Activated CD8-positive, alpha-beta T cell treated with anti-CD3 and anti-CD28 coated beads, Interleukin-2, amount 10 ng/mL, durations not matched to agents 7 days and 5 days (primary cell): ENCODE measurements around the gene TMEM8B. TPM values are rescaled to one million over a fixed set of nuclear protein-coding genes. Genes with fewer than 3 reads are reported as not detected.
"Not testable (repeated sequence)": the region's sequence is repeated elsewhere in the genome, so short reads cannot be mapped to it uniquely, and the experiment has no call there.

ENCODE experiments used
- ATAC-seq: fragments of 150-1000 bp; cut with Tn5 transposase; one replicate; pipeline ENCODE4 v1.10.0; 2021; ENCODE audit warnings: moderate library complexity
- CTCF ChIA-PET: fragments of 350-600 bp; sonication (Branson Sonifier 250); formaldehyde crosslinking; loops from one replicate; lab custom pipeline; 2021; ENCODE audit warnings: antibody characterized with exemption; lab: Charles Lee
- POLR2A ChIA-PET: fragments of 350-600 bp; sonication (Branson Sonifier 250); formaldehyde crosslinking; loops from one replicate; lab custom pipeline; 2021; ENCODE audit warnings: antibody characterized with exemption; lab: Charles Lee
- DNase-seq: peaks from one replicate; pipeline ENCODE4 v3.0.0-alpha.2; 2020
- H3K27ac Mint-ChIP-seq: one replicate; pipeline ENCODE4 v1.8.0; 2021; ENCODE audit warnings: mild to moderate bottlenecking, mixed read lengths
- H3K27me3 Mint-ChIP-seq: one replicate; pipeline ENCODE4 v1.8.0; 2021; ENCODE audit warnings: low read depth, mixed read lengths
- H3K36me3 Mint-ChIP-seq: one replicate; pipeline ENCODE4 v1.8.0; 2021; ENCODE audit warnings: low read depth, mixed read lengths
- H3K4me1 Mint-ChIP-seq: one replicate; pipeline ENCODE4 v1.8.0; 2021; ENCODE audit warnings: low read depth, mixed read lengths
- H3K4me3 Mint-ChIP-seq: one replicate; pipeline ENCODE4 v1.8.0; 2021; ENCODE audit warnings: mild to moderate bottlenecking, mixed read lengths
- H3K9me3 Mint-ChIP-seq: one replicate; pipeline ENCODE4 v1.8.0; 2022; ENCODE audit warnings: mixed read lengths; ENCODE audit not compliant: insufficient read depth
- total RNA-seq, 2 experiments: library from RNA; stranded (reverse); gene quantifications; one replicate each; pipeline ENCODE4 v1.2.3, GENCODE V29; 2021

The TMEM8B gene
- total RNA-seq, 2 experiments from 2014 or later: 1.6 to 2.3 TPM

- peak within 1 kb of the TSS; percentile 92 for H3K27ac Mint-ChIP-seq
- H3K36me3 Mint-ChIP-seq: no peaks in the 10 kb centered on the region
- ChIA-PET POLR2A (no interaction called here), CTCF (interaction anchor here (1.1 to 1.3 kb wide), 3 partner anchors 18 to 213 kb away, joined by 3 read pairs; no protein-coding TSS in a partner anchor)
- H3K4me1 Mint-ChIP-seq: peaks cover 42% of the 10 kb centered on the region
- ATAC-seq (no peak), DNase-seq (no peak)
- H3K27me3 Mint-ChIP-seq: no peaks in the 10 kb centered on the region
- no peaks in the 10 kb centered on the region for H3K9me3 Mint-ChIP-seq
- no peak within 1 kb of the TSS for H3K4me3 Mint-ChIP-seq
These were observed 80.2 kb downstream of the TMEM8B start, which contains the start of gene SPAAR for GRCh38 chr9:35909274-35909673. Gene SPAAR (plus strand): TSS chr9:35909490. CDS start chr9:35910464, 974 bp downstream.

GRCh38 chr9:35909687-35910612, 80.9 kb downstream of the TMEM8B start:
- ChIA-PET POLR2A (no interaction called here), CTCF (interaction anchor here (1.1 to 2.5 kb wide), 10 partner anchors 7 to 213 kb away, joined by 3 to 20 read pairs (median 7); no protein-coding TSS in a partner anchor)
- no peaks in the 10 kb centered on the region for H3K36me3 Mint-ChIP-seq
- peaks cover 42% of the 10 kb centered on the region for H3K4me1 Mint-ChIP-seq
- H3K4me3 Mint-ChIP-seq: no peak overlapping the region
- H3K27ac Mint-ChIP-seq: peak overlapping the region; percentile 92
- no peak for ATAC-seq
- H3K9me3 Mint-ChIP-seq: no peaks in the 10 kb centered on the region
- no peaks in the 10 kb centered on the region for H3K27me3 Mint-ChIP-seq
- DNase-seq: no peak

DNA sequence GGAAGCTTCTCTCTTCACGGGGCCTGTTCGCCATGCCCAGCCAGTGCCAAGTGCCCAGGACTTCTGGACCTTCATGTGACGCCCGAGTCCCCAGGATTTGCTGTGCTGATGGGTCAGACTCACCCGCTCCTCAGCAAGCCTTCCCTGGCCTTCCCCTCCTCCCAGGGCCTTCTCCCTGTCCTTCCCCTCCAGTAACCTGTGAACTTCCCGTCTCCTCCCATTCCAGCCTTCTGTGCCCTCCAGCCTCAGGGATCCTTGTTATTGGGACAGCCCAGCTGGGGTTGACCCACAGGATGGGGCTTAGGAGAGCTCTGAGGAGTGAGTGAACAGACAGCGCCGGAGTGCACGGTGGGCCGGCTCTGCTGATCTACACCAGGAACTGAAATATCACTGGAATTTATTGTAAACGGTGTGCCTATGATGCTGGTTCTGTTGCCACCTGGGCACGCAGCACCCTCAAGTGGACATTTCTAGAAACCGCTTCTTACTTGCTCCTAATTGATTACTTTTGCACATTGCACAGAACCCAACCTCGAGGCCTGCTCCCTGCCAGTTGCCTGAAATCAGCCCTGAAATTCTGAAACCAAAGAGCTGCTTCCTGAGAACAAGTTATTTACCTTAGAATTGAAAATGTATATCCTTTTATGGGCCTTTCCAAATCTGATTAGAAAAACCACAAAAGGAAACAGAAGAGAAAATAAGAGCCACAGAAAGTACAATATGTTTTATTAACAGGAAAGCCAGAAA, 81.8 kb downstream of the TMEM8B start:
- Mint-ChIP-seq H3K4me3 (peak overlapping the region; percentile 20), H3K4me1 (peaks cover 42% of the 10 kb centered on the region), H3K36me3 (no peaks in the 10 kb centered on the region), H3K9me3 (no peaks in the 10 kb centered on the region), H3K27ac (peak overlapping the region; percentile 92), H3K27me3 (no peaks in the 10 kb centered on the region)
- ChIA-PET CTCF (interaction anchor here (0.7 to 2.5 kb wide), 16 partner anchors 8 to 121 kb away, joined by 3 to 20 read pairs (median 4); partner anchors contain the start of gene HINT2), POLR2A (no interaction called here)
- peak; percentile 64 for DNase-seq
- peak; percentile 63 for ATAC-seq

- H3K9me3 Mint-ChIP-seq: no peaks in the 10 kb centered on the region
- H3K36me3 Mint-ChIP-seq: no peaks in the 10 kb centered on the region
- CTCF ChIA-PET: interaction anchor here (0.7 to 2.5 kb wide), 14 partner anchors 9 to 121 kb away, joined by 3 to 20 read pairs (median 5); partner anchors contain the start of gene HINT2
- POLR2A ChIA-PET: interaction anchor here (0.5 kb wide), 1 partner anchor 829 kb away, joined by 3 read pairs; no protein-coding TSS in a partner anchor
- peak overlapping the region; percentile 26 for H3K27ac Mint-ChIP-seq
- H3K4me3 Mint-ChIP-seq: no peak overlapping the region
- no peak for DNase-seq
- no peak for ATAC-seq
- peaks cover 42% of the 10 kb centered on the region for H3K4me1 Mint-ChIP-seq
- no peaks in the 10 kb centered on the region for H3K27me3 Mint-ChIP-seq
These were observed 82.7 kb downstream of the TMEM8B start for GRCh38 chr9:35911690-35912089.

DNA sequence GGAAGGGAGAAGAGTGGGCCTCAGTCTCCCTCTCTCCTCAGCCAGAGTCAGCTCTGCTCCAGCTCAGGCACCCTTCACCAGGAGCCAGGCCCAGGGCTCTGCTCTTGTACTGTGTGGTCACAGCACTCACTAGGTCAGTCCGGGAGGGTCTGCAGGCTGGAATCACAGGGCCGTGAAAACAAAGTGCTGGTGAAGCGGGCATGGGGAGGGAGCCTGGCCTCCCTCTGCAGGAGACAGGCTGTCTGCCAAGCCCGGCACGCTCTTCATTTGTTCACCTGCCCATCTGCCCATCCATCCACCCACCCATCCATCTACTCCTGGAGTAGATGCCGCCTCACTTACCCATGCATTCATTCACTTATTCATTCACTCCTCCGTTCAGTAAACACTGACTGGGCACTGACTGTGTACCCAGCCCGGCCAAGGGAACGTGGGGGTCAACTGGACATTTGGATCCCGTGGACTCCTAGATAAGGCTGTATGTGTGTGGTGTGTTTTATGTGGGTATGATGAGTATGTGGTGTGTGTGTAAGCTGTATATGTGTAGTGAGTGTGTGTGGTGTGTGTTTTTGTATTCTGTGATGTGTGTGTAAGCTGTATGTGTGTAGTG, 83.9 kb downstream of the TMEM8B start:
- ChIA-PET POLR2A (no interaction called here), CTCF (interaction anchor here (1.1 kb wide), 1 partner anchor 42 kb away, joined by 3 read pairs; no protein-coding TSS in a partner anchor)
- Mint-ChIP-seq H3K4me3 (no peak overlapping the region), H3K27me3 (no peaks in the 10 kb centered on the region), H3K27ac (no peak overlapping the region), H3K9me3 (no peaks in the 10 kb centered on the region), H3K4me1 (peaks cover 36% of the 10 kb centered on the region), H3K36me3 (no peaks in the 10 kb centered on the region)
- ATAC-seq: no peak
- no peak for DNase-seq

DNA sequence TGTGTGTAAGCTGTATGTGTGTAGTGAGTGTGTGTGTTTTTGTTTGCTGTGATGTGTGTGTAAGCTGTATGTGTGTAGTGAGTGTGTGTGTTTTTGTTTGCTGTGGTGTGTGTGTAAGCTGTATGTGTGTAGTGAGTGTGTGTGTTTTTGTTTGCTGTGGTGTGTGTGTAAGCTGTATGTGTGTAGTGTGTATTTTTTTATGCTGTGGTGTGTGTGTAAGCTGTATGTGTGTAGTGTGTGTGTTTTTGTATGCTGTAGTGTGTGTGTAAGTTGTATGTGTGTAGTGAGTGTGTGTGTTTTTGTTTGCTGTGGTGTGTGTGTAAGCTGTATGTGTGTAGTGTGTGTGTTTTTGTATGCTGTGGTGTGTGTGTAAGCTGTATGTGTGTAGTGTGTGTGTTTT, 84.4 kb downstream of the TMEM8B start:
- H3K4me3 Mint-ChIP-seq, DNase-seq, H3K9me3 Mint-ChIP-seq, H3K27ac Mint-ChIP-seq, CTCF ChIA-PET, H3K27me3 Mint-ChIP-seq, POLR2A ChIA-PET, H3K36me3 Mint-ChIP-seq, ATAC-seq: not testable (repeated sequence)
- H3K4me1 Mint-ChIP-seq: peaks cover 32% of the 10 kb centered on the region

- Mint-ChIP-seq H3K4me3 (no peak overlapping the region), H3K4me1 (peaks cover 24% of the 10 kb centered on the region), H3K36me3 (no peaks in the 10 kb centered on the region), H3K27ac (no peak overlapping the region), H3K27me3 (no peaks in the 10 kb centered on the region), H3K9me3 (no peaks in the 10 kb centered on the region)
- peak; percentile 50 for DNase-seq
- peak; percentile 58 for ATAC-seq
- ChIA-PET CTCF (no interaction called here), POLR2A (no interaction called here)
These were observed 85.3 kb downstream of the TMEM8B start for GRCh38 chr9:35914301-35914807.

Other genes starting within 250 kb of the TMEM8B start
- gene TESK1, start 224.0 kb upstream of the TMEM8B start, total RNA-seq: 10 to 100 TPM; 41.6 to 47.1 TPM
- 10 to 100 TPM; 11.6 to 15.0 TPM for gene CD72, start 210.8 kb upstream of the TMEM8B start, total RNA-seq
- gene SIT1, start 178.3 kb upstream of the TMEM8B start, total RNA-seq: 100 to 1,000 TPM; 213 to 220 TPM
- over 10,000 TPM in 1 of 2 experiments, 1,000 to 10,000 TPM in 1; 7,126 to 12,592 TPM for gene RMRP, start 171.2 kb upstream of the TMEM8B start, total RNA-seq
- gene CCDC107, start 170.9 kb upstream of the TMEM8B start, total RNA-seq: 10 to 100 TPM; 34.8 to 36.8 TPM
- gene ARHGEF39, start 164.0 kb upstream of the TMEM8B start, total RNA-seq: 10 to 100 TPM; 17.2 to 17.3 TPM
- gene CA9, start 155.3 kb upstream of the TMEM8B start, total RNA-seq: 1 to 10 TPM in 1 of 2 experiments, under 1 TPM in 1; 0.50 to 1.3 TPM
- gene TPM2, start 139.3 kb upstream of the TMEM8B start, total RNA-seq: 10 to 100 TPM; 12.0 to 12.8 TPM
- gene TLN1, start 97.0 kb upstream of the TMEM8B start, total RNA-seq: 100 to 1,000 TPM; 448 to 450 TPM
- gene CREB3, start 96.6 kb upstream of the TMEM8B start, total RNA-seq: 10 to 100 TPM; 21.6 to 21.7 TPM
- 10 to 100 TPM; 52.6 to 56.4 TPM for gene GBA2, start 80.0 kb upstream of the TMEM8B start, total RNA-seq
- 10 to 100 TPM; 22.1 to 22.9 TPM for gene RGP1, start 79.9 kb upstream of the TMEM8B start, total RNA-seq
- under 1 TPM; 0.61 to 0.89 TPM for gene MSMP, start 75.0 kb upstream of the TMEM8B start, total RNA-seq
- 10 to 100 TPM; 10.8 to 11.1 TPM for gene NPR2, start 37.6 kb upstream of the TMEM8B start, total RNA-seq
- gene SPAG8, start 17.0 kb upstream of the TMEM8B start, total RNA-seq: 1 to 10 TPM; 1.3 to 1.5 TPM
- gene HINT2, start 14.2 kb upstream of the TMEM8B start, total RNA-seq: 10 to 100 TPM; 74.7 to 76.8 TPM
- not detected for gene FAM221B, start 496 bp upstream of the TMEM8B start, total RNA-seq
- gene OR13J1, start 41.2 kb downstream of the TMEM8B start, total RNA-seq: not detected
- gene HRCT1, start 77.0 kb downstream of the TMEM8B start, total RNA-seq: not detected
- not detected for gene SPAAR, start 80.3 kb downstream of the TMEM8B start, total RNA-seq
- gene OR2S2, start 128.9 kb downstream of the TMEM8B start, total RNA-seq: not detected
- 1 to 10 TPM; 5.7 to 7.3 TPM for gene RECK, start 207.7 kb downstream of the TMEM8B start, total RNA-seq